Endodermal cell (in vitro differentiated cells): Measurements from ENCODE around the gene YLPM1. TPM values are rescaled to one million over a fixed set of nuclear protein-coding genes. Genes with fewer than 3 reads are reported as not detected.
"Not testable (repeated sequence)": the region's sequence is repeated elsewhere in the genome, so short reads cannot be mapped to it uniquely, and the experiment has no call there.

ENCODE experiments used
- DNase-seq: peaks from one replicate; pipeline ENCODE4 v3.0.0-alpha.2; 2017
- H3K27ac ChIP-seq: 2 replicates; pipeline ENCODE4 v1.5.1; 2013; ENCODE audit warnings: mild to moderate bottlenecking, low read depth, low read length, moderate library complexity
- H3K27me3 ChIP-seq: 2 replicates; pipeline ENCODE4 v1.6.1; 2013; ENCODE audit warnings: mild to moderate bottlenecking, low read length, moderate library complexity; ENCODE audit not compliant: insufficient read depth, control insufficient read depth, poor library complexity, severe bottlenecking
- H3K36me3 ChIP-seq: 2 replicates; pipeline ENCODE4 v1.7.0; 2013; ENCODE audit warnings: mild to moderate bottlenecking, low read length, moderate library complexity; ENCODE audit not compliant: control insufficient read depth, insufficient read depth
- H3K4me1 ChIP-seq: one replicate; pipeline ENCODE4 v1.7.0; 2013; ENCODE audit warnings: low read length; ENCODE audit not compliant: control insufficient read depth, insufficient read depth
- H3K4me3 ChIP-seq: 2 replicates; pipeline ENCODE4 v1.5.1; 2013; ENCODE audit warnings: mild to moderate bottlenecking, low read length, moderate library complexity
- H3K9ac ChIP-seq: 2 replicates; pipeline ENCODE4 v1.6.1; 2013; ENCODE audit warnings: mild to moderate bottlenecking, low read length, moderate library complexity; ENCODE audit not compliant: poor library complexity, severe bottlenecking; ENCODE audit errors: extremely low read depth
- H3K9me3 ChIP-seq: 2 replicates; pipeline ENCODE4 v1.6.1; 2013; ENCODE audit warnings: mild to moderate bottlenecking, low read length, moderate library complexity; ENCODE audit not compliant: control insufficient read depth
- H3K27ac Mint-ChIP-seq: 2 replicates; pipeline ENCODE4 v1.8.0; 2020; ENCODE audit warnings: mixed read lengths
- H3K27me3 Mint-ChIP-seq: 2 replicates; pipeline ENCODE4 v1.8.0; 2021; ENCODE audit warnings: mild to moderate bottlenecking, mixed read lengths; ENCODE audit not compliant: insufficient read depth
- H3K36me3 Mint-ChIP-seq: 2 replicates; pipeline ENCODE4 v1.8.0; 2020; ENCODE audit warnings: low read depth, mixed read lengths
- H3K4me1 Mint-ChIP-seq: 2 replicates; pipeline ENCODE4 v1.8.0; 2020; ENCODE audit warnings: mixed read lengths
- H3K4me3 Mint-ChIP-seq: 2 replicates; pipeline ENCODE4 v1.8.0; 2020; ENCODE audit warnings: mild to moderate bottlenecking, moderate library complexity, mixed read lengths
- H3K9me3 Mint-ChIP-seq: 2 replicates; pipeline ENCODE4 v1.8.0; 2020; ENCODE audit warnings: mild to moderate bottlenecking, mixed read lengths
- CTCF ChIP-seq: fragments of 200-600 bp; sonication (generic); conservative IDR thresholded peaks from 2 replicates; pipeline ENCODE4 v1.5.0; 2021; ENCODE audit warnings: antibody characterized with exemption, mild to moderate bottlenecking
- WGBS, 2 experiments: methylation state at CpG; one replicate each; pipeline versions ENCODE4 v1.1.5 to v1.1.7; 2013; ENCODE audit warnings: missing lambda C conversion rate in 2 of 2, mixed read lengths in 1 of 2; ENCODE audit not compliant: insufficient coverage in 1 of 2, insufficient read length in 1 of 2; 5-methylcytosine and 5-hydroxymethylcytosine counted together
- total RNA-seq, 2 donors: library from RNA; stranded (reverse); fragmentation: NEBNext Ultra II Directional in 1 of 2; extraction: Animal tissue kit (Norgen Biotek cat#: 25700) in 1 of 2; gene quantifications; 2 replicates in 1 of 2; 3 replicates in 1 of 2; pipeline ENCODE4 v1.2.1, GENCODE V29; 2021

YLPM1 gene
- total RNA-seq, 2 donors from 2014 or later = 75.2 to 76.2 TPM

- Mint-ChIP-seq H3K36me3 (peaks cover 9% of the 10 kb centered on the region), H3K27me3 (peaks cover 16% of the 10 kb centered on the region), H3K9me3 (peaks cover 20% of the 10 kb centered on the region), H3K4me3 (no peak overlapping the region), H3K27ac (no peak overlapping the region), H3K4me1 (no peaks in the 10 kb centered on the region)
- Histone ChIP-seq H3K9me3 (peaks cover 10% of the 10 kb centered on the region), H3K4me1 (no peaks in the 10 kb centered on the region), H3K4me3 (no peak overlapping the region), H3K27me3 (no peaks in the 10 kb centered on the region), H3K27ac (no peak overlapping the region), H3K9ac (no peak overlapping the region), H3K36me3 (no peaks in the 10 kb centered on the region)
- TF ChIP-seq CTCF = no peak
- peak; percentile 64 for DNase-seq
- WGBS, 2 experiments = 59 to 86% methylated on average over 1 of the region's 1 CpG
These were observed 6.8 kb upstream of the YLPM1 start for GRCh38 chr14:74756326-74756725.

GRCh38 chr14:74758505-74758904 lies 4.6 kb upstream of the YLPM1 start:
- not testable (repeated sequence) for H3K4me1 ChIP-seq, H3K36me3 Mint-ChIP-seq, H3K4me3 ChIP-seq, H3K36me3 ChIP-seq, H3K27ac ChIP-seq, H3K27ac Mint-ChIP-seq, DNase-seq, H3K9me3 ChIP-seq, H3K9me3 Mint-ChIP-seq, H3K27me3 ChIP-seq, H3K4me1 Mint-ChIP-seq, H3K9ac ChIP-seq, H3K4me3 Mint-ChIP-seq
- peaks cover 14% of the 10 kb centered on the region for H3K27me3 Mint-ChIP-seq
- WGBS, 2 experiments = 91 to 92% methylated on average over 4 of the region's 5 CpGs

GRCh38 chr14:74763803-74764531 lies 851 bp downstream of the YLPM1 start:
- H3K27me3 ChIP-seq = no peaks in the 10 kb centered on the region
- peaks cover 3% of the 10 kb centered on the region for H3K4me1 ChIP-seq
- H3K9me3 Mint-ChIP-seq = no peaks in the 10 kb centered on the region
- peak overlapping the region; percentile 95 for H3K27ac Mint-ChIP-seq
- H3K36me3 Mint-ChIP-seq = peaks cover 23% of the 10 kb centered on the region
- peak overlapping the region; percentile 85 for H3K9ac ChIP-seq
- 0 to 2% methylated on average over 7 to 19 of the region's 19 CpGs for WGBS, 2 experiments
- peaks cover 14% of the 10 kb centered on the region for H3K36me3 ChIP-seq
- no peaks in the 10 kb centered on the region for H3K9me3 ChIP-seq
- peak overlapping the region; percentile 93 for H3K4me3 ChIP-seq
- peaks cover 31% of the 10 kb centered on the region for H3K4me1 Mint-ChIP-seq
- H3K4me3 Mint-ChIP-seq = peak overlapping the region; percentile 89
- H3K27me3 Mint-ChIP-seq = peaks cover 13% of the 10 kb centered on the region
- peak overlapping the region; percentile 91 for H3K27ac ChIP-seq
- DNase-seq = peak; percentile 58
- no peak for TF ChIP-seq CTCF

GRCh38 chr14:74765721-74766120 lies 2.6 kb downstream of the YLPM1 start:
- DNase-seq = no peak
- Histone ChIP-seq H3K36me3 (peaks cover 14% of the 10 kb centered on the region), H3K27me3 (no peaks in the 10 kb centered on the region), H3K9me3 (no peaks in the 10 kb centered on the region), H3K4me1 (peaks cover 3% of the 10 kb centered on the region), H3K9ac (no peak overlapping the region), H3K27ac (no peak overlapping the region), H3K4me3 (peak overlapping the region; percentile 93)
- peak overlapping the region; percentile 89 for H3K4me3 Mint-ChIP-seq
- no peaks in the 10 kb centered on the region for H3K9me3 Mint-ChIP-seq
- H3K36me3 Mint-ChIP-seq = peaks cover 23% of the 10 kb centered on the region
- H3K4me1 Mint-ChIP-seq = peaks cover 32% of the 10 kb centered on the region
- no peak for TF ChIP-seq CTCF
- no peak overlapping the region for H3K27ac Mint-ChIP-seq
- H3K27me3 Mint-ChIP-seq = peaks cover under 1% of the 10 kb centered on the region
